CD14-positive monocyte (primary cell): ENCODE measurements around the gene GRM8. TPM values are rescaled to one million over a fixed set of nuclear protein-coding genes. Genes with fewer than 3 reads are reported as not detected.
"Not testable (repeated sequence)": the region's sequence is repeated elsewhere in the genome, so short reads cannot be mapped to it uniquely, and the experiment has no call there.

Source experiments
- DNase-seq, 3 donors: peaks; one replicate each; pipeline ENCODE4 v3.0.0-alpha.2; 2011 to 2022
- H2AFZ ChIP-seq: 2 replicates; pipeline ENCODE4 v1.6.0; 2012; ENCODE audit warnings: mild to moderate bottlenecking, low read depth, low read length, inconsistent platforms; ENCODE audit not compliant: insufficient read depth, poor library complexity, severe bottlenecking
- H3K27ac ChIP-seq, 2 donors: 1 replicate in 1 of 2; 2 replicates in 1 of 2; pipeline ENCODE4 v1.5.1; 2012 to 2013; ENCODE audit warnings: low read length in 2 of 2, control low read depth in 1 of 2, inconsistent platforms in 1 of 2, low read depth in 1 of 2, mild to moderate bottlenecking in 1 of 2
- H3K27me3 ChIP-seq, 2 donors: one replicate each; pipeline versions ENCODE4 v1.6.0 to v1.6.1; 2011 to 2013; ENCODE audit warnings: low read length in 2 of 2; ENCODE audit not compliant: control insufficient read depth in 2 of 2, insufficient read depth in 2 of 2
- H3K36me3 ChIP-seq, 2 donors: replicated peaks in 1 of 2; 1 replicate in 1 of 2; 2 replicates in 1 of 2; pipeline versions ENCODE4 v1.5.1 to v1.6.1; 2012 to 2013; ENCODE audit warnings: low read length in 2 of 2, control low read depth in 1 of 2, inconsistent platforms in 1 of 2, mild to moderate bottlenecking in 1 of 2; ENCODE audit not compliant: insufficient read depth in 2 of 2, control insufficient read depth in 1 of 2
- H3K4me1 ChIP-seq, 2 donors: 1 replicate in 1 of 2; 2 replicates in 1 of 2; pipeline versions ENCODE4 v1.5.1 to v1.6.1; 2012 to 2013; ENCODE audit warnings: low read length in 2 of 2, control low read depth in 1 of 2, inconsistent platforms in 1 of 2, mild to moderate bottlenecking in 1 of 2, moderate library complexity in 1 of 2; ENCODE audit not compliant: insufficient read depth in 2 of 2, control insufficient read depth in 1 of 2
- H3K4me2 ChIP-seq: replicated peaks from 2 replicates; pipeline ENCODE3; 2012; ENCODE audit warnings: low read length, moderate library complexity, mild to moderate bottlenecking; ENCODE audit not compliant: poor library complexity, severe bottlenecking; ENCODE audit errors: extremely low read depth
- H3K4me3 ChIP-seq, 3 experiments: fragments of 200-600 bp in 1 of 3; sonication (generic) in 1 of 3; replicated peaks in 1 of 3; 1 replicate in 2 of 3; 2 replicates in 1 of 3; pipeline ENCODE4 v1.5.1; 2011 to 2013; ENCODE audit warnings: low read length in 3 of 3, mild to moderate bottlenecking in 3 of 3, control low read depth in 2 of 3, low read depth in 2 of 3, inconsistent platforms in 1 of 3, moderate library complexity in 1 of 3
- H3K79me2 ChIP-seq: 2 replicates; pipeline ENCODE4 v1.6.0; 2012; ENCODE audit warnings: mild to moderate bottlenecking, control low read depth, inconsistent platforms, low read length, moderate library complexity; ENCODE audit not compliant: insufficient read depth
- H3K9ac ChIP-seq: 2 replicates; pipeline ENCODE4 v1.6.0; 2017; ENCODE audit warnings: low read length, mild to moderate bottlenecking; ENCODE audit not compliant: insufficient read depth, poor library complexity, severe bottlenecking
- H3K9me3 ChIP-seq, 2 donors: replicated peaks in 1 of 2; 1 replicate in 1 of 2; 2 replicates in 1 of 2; pipeline versions ENCODE4 v1.5.1 to v1.6.1; 2012 to 2013; ENCODE audit warnings: low read length in 2 of 2, control low read depth in 1 of 2; ENCODE audit not compliant: control insufficient read depth in 1 of 2, insufficient read depth in 1 of 2
- H4K20me1 ChIP-seq: 2 replicates; pipeline ENCODE4 v1.6.0; 2012; ENCODE audit warnings: mild to moderate bottlenecking, low read length, control low read depth, moderate library complexity; ENCODE audit not compliant: insufficient read depth
- H3K27ac Mint-ChIP-seq, 7 donors: one replicate each; pipeline ENCODE4 v1.8.0; 2020; ENCODE audit warnings: mild to moderate bottlenecking in 7 of 7, mixed read lengths in 7 of 7, moderate library complexity in 6 of 7, inconsistent platforms in 2 of 7
- H3K27me3 Mint-ChIP-seq, 3 donors: one replicate each; pipeline ENCODE4 v1.8.0; 2021 to 2022; ENCODE audit warnings: low read depth in 3 of 3, mild to moderate bottlenecking in 3 of 3, mixed read lengths in 3 of 3, moderate library complexity in 3 of 3, inconsistent platforms in 1 of 3
- H3K36me3 Mint-ChIP-seq, 2 donors: one replicate each; pipeline ENCODE4 v1.8.0; 2020; ENCODE audit warnings: mixed read lengths in 2 of 2, inconsistent platforms in 1 of 2, mild to moderate bottlenecking in 1 of 2
- H3K4me1 Mint-ChIP-seq: one replicate; pipeline ENCODE4 v1.8.0; 2020; ENCODE audit warnings: mild to moderate bottlenecking, mixed read lengths
- H3K4me3 Mint-ChIP-seq, 2 donors: one replicate each; pipeline ENCODE4 v1.8.0; 2020; ENCODE audit warnings: mild to moderate bottlenecking in 2 of 2, mixed read lengths in 2 of 2, moderate library complexity in 1 of 2
- H3K9me3 Mint-ChIP-seq, 7 donors: one replicate each; pipeline ENCODE4 v1.8.0; 2020 to 2022; ENCODE audit warnings: mixed read lengths in 7 of 7, mild to moderate bottlenecking in 6 of 7, moderate library complexity in 6 of 7, inconsistent platforms in 2 of 7
- WGBS: methylation state at CpG from one replicate; pipeline ENCODE4 v1.1.5; 2013; ENCODE audit warnings: missing lambda C conversion rate; ENCODE audit not compliant: insufficient coverage; 5-methylcytosine and 5-hydroxymethylcytosine counted together
- intact Hi-C, 2 donors: fragments of 100-400 bp; cut with micrococcal nuclease; formaldehyde crosslinking; loops; one replicate each; pipeline versions ENCODE4 v1.15.0 to v1.15.1; 2023
- polyA plus RNA-seq, 3 donors: library from polyadenylated mRNA; depleted of rRNA in 1 of 3; unstranded in 2 of 3; stranded (reverse) in 1 of 3; fragments of 300-500 nt in 2 of 3; fragments of >200 nt in 1 of 3; fragmentation: Illumina TruSeq in 2 of 3; gene quantifications; 1 replicate in 2 of 3; 2 replicates in 1 of 3; pipeline ENCODE4 v1.2.3, GENCODE V29; 2012 to 2021

Gene GRM8
- polyA plus RNA-seq, 3 donors, result not detected

GRCh38 chr7:126907657-126908056, 345.1 kb downstream of the GRM8 start:
- H3K9me3 ChIP-seq, H3K36me3 ChIP-seq, H2AFZ ChIP-seq, DNase-seq, H3K79me2 ChIP-seq, H3K4me1 ChIP-seq, H4K20me1 ChIP-seq, H3K27me3 ChIP-seq, H3K27ac ChIP-seq, H3K9ac ChIP-seq, intact Hi-C loops, H3K36me3 Mint-ChIP-seq, H3K9me3 Mint-ChIP-seq, H3K27ac Mint-ChIP-seq, H3K27me3 Mint-ChIP-seq, H3K4me3 ChIP-seq, H3K4me3 Mint-ChIP-seq, H3K4me2 ChIP-seq, H3K4me1 Mint-ChIP-seq: not testable (repeated sequence)
- WGBS, result 82% methylated on average over 5 of the region's 6 CpGs

GRCh38 chr7:126905255-126905654, 347.5 kb downstream of the GRM8 start:
- H3K9me3 Mint-ChIP-seq, H3K27ac ChIP-seq, H3K27ac Mint-ChIP-seq, H3K36me3 ChIP-seq, intact Hi-C loops, H3K4me2 ChIP-seq, H3K79me2 ChIP-seq, H3K4me3 ChIP-seq, H3K4me3 Mint-ChIP-seq, H3K27me3 ChIP-seq, H3K4me1 ChIP-seq, DNase-seq, H3K4me1 Mint-ChIP-seq, H3K9me3 ChIP-seq, H3K36me3 Mint-ChIP-seq, H3K27me3 Mint-ChIP-seq, H3K9ac ChIP-seq, H2AFZ ChIP-seq, H4K20me1 ChIP-seq: not testable (repeated sequence)
- 80% methylated on average over 1 of the region's 2 CpGs for WGBS

GRCh38 chr7:126901041-126901765, 351.5 kb downstream of the GRM8 start:
- H3K4me2 ChIP-seq, DNase-seq, H3K36me3 Mint-ChIP-seq, intact Hi-C loops, H3K79me2 ChIP-seq, H3K36me3 ChIP-seq, H2AFZ ChIP-seq, H3K4me3 ChIP-seq, H3K9ac ChIP-seq, H3K4me1 Mint-ChIP-seq, H3K9me3 Mint-ChIP-seq, H3K27me3 ChIP-seq, H3K27me3 Mint-ChIP-seq, H3K27ac Mint-ChIP-seq, H3K9me3 ChIP-seq, H3K27ac ChIP-seq, H3K4me1 ChIP-seq, H3K4me3 Mint-ChIP-seq, H4K20me1 ChIP-seq: not testable (repeated sequence)
- 14% methylated on average over 2 of the region's 6 CpGs for WGBS

- H3K27ac Mint-ChIP-seq, H3K9ac ChIP-seq, H3K4me1 ChIP-seq, H3K4me3 Mint-ChIP-seq, H3K9me3 Mint-ChIP-seq, H2AFZ ChIP-seq, intact Hi-C loops, H3K36me3 ChIP-seq, H4K20me1 ChIP-seq, H3K27me3 ChIP-seq, H3K79me2 ChIP-seq, H3K4me3 ChIP-seq, H3K36me3 Mint-ChIP-seq, H3K4me2 ChIP-seq, H3K4me1 Mint-ChIP-seq, H3K9me3 ChIP-seq, DNase-seq, H3K27me3 Mint-ChIP-seq, H3K27ac ChIP-seq: not testable (repeated sequence)
- no CpG with 5 or more reads among the region's 1 CpG for WGBS
Measured at GRCh38 chr7:126887980-126888379, 364.8 kb downstream of the GRM8 start.
